A549 (cell line): Measurements from ENCODE around the gene PSMB11. TPM values are rescaled to one million over a fixed set of nuclear protein-coding genes. Genes with fewer than 3 reads are reported as not detected.
A peak's percentile ranks its signal among the peaks of the same experiment; 100 is the strongest.

Source experiments
- ATAC-seq, 2 experiments: fragments of 200-7000 bp in 1 of 2; fragments of >200 bp in 1 of 2; cut with Nextera tagmentation in 1 of 2; cut with Tn5 transposase in 1 of 2; 3 replicates each; pipeline versions ENCODE4 v1.8.0 to v1.9.1; 2018 to 2020; ENCODE audit warnings: mild to moderate bottlenecking in 1 of 2, moderate library complexity in 1 of 2
- CTCF ChIA-PET: fragments of 300-600 bp; sonication (Branson Sonifier 250); formaldehyde crosslinking; extraction: SDS; loops from one replicate; lab custom pipeline; 2021; ENCODE audit warnings: antibody characterized with exemption, inconsistent platforms; lab: Yijun Ruan, JAX
- POLR2A ChIA-PET: fragments of 350-600 bp; formaldehyde crosslinking; extraction: SDS; loops from one replicate; lab custom pipeline; 2021; ENCODE audit warnings: antibody characterized with exemption, inconsistent platforms; lab: Yijun Ruan, JAX
- DNase-seq, 2 experiments: peaks; one replicate each; pipeline versions ENCODE4 v3.0.0 to v3.0.0-alpha.2; 2011 to 2016; ENCODE audit warnings: low read depth in 1 of 2, low spot score in 1 of 2
- FAIRE-seq: peaks from 2 replicates; lab custom pipeline; 2011; peaks lifted over from hg19 to GRCh38; lab: Jason Lieb, UNC
- H3K27ac ChIP-seq, 2 experiments: fragments of >200 bp; sonication (Bioruptor Twin); formaldehyde crosslinking; 3 replicates each; pipeline ENCODE4 v1.5.1; 2016 to 2017
- H3K4me1 ChIP-seq: fragments of >200 bp; sonication (Bioruptor Twin); formaldehyde crosslinking; 3 replicates; pipeline ENCODE4 v1.6.1; 2016
- H3K4me2 ChIP-seq: fragments of >200 bp; sonication (Bioruptor Twin); formaldehyde crosslinking; 3 replicates; pipeline ENCODE4 v1.6.1; 2016
- H3K4me3 ChIP-seq: fragments of >200 bp; sonication (Bioruptor Twin); formaldehyde crosslinking; 3 replicates; pipeline ENCODE4 v1.5.1; 2016
- H3K9me3 ChIP-seq: fragments of >200 bp; sonication (Bioruptor Twin); formaldehyde crosslinking; 3 replicates; pipeline ENCODE4 v1.6.1; 2016
- BCL3 ChIP-seq: fragments of >200 bp; sonication (Bioruptor Twin); formaldehyde crosslinking; IDR thresholded peaks from 3 replicates; pipeline ENCODE4 v1.6.1; 2016
- CBX8 ChIP-seq: fragments of 200-600 bp; sonication (generic); IDR thresholded peaks from 2 replicates; pipeline ENCODE4 v1.6.1; 2016
- CHD4 ChIP-seq: fragments of 200-600 bp; sonication (generic); IDR thresholded peaks from 2 replicates; pipeline ENCODE4 v1.6.1; 2016; ENCODE audit warnings: antibody characterized with exemption, mild to moderate bottlenecking, borderline replicate concordance
- CTCF ChIP-seq: fragments of >200 bp; sonication (Bioruptor Twin); formaldehyde crosslinking; IDR thresholded peaks from 3 replicates; pipeline ENCODE4 v1.5.1; 2016
- E2F6 ChIP-seq: IDR thresholded peaks from 2 replicates; pipeline ENCODE4 v1.6.1; 2012; ENCODE audit warnings: low read depth, borderline replicate concordance
- EHF ChIP-seq: fragments of 250-450 bp; sonication (Bioruptor Pico); IDR thresholded peaks from 2 replicates; pipeline ENCODE4 v1.5.0; 2020; ENCODE audit warnings: mild to moderate bottlenecking
- FOSB ChIP-seq: fragments of 250-450 bp; sonication (Bioruptor Pico); IDR thresholded peaks from 2 replicates; pipeline ENCODE4 v1.5.0; 2020; ENCODE audit warnings: mild to moderate bottlenecking, moderate library complexity
- HDAC2 ChIP-seq: fragments of 200-600 bp; sonication (generic); IDR thresholded peaks from 2 replicates; pipeline ENCODE4 v1.6.1; 2016
- HES2 ChIP-seq: fragments of >200 bp; sonication (Bioruptor Twin); formaldehyde crosslinking; IDR thresholded peaks from 2 replicates; pipeline ENCODE4 v1.6.1; 2016
- HEYL ChIP-seq: fragments of 250-450 bp; sonication (Bioruptor Pico); IDR thresholded peaks from 2 replicates; pipeline ENCODE4 v1.8.0; 2021; ENCODE audit warnings: mild to moderate bottlenecking, moderate library complexity
- HOXB13 ChIP-seq: fragments of 250-450 bp; sonication (Bioruptor Pico); IDR thresholded peaks from 2 replicates; pipeline ENCODE4 v1.5.0; 2020; ENCODE audit warnings: low read depth, mild to moderate bottlenecking, moderate library complexity
- HOXB5 ChIP-seq: fragments of 250-450 bp; sonication (Bioruptor Pico); IDR thresholded peaks from 2 replicates; pipeline ENCODE4 v1.5.0; 2020; ENCODE audit warnings: mild to moderate bottlenecking, moderate library complexity
- JUN ChIP-seq, 2 experiments: fragments of >200 bp; sonication (Bioruptor Twin); formaldehyde crosslinking; IDR thresholded peaks; 2 replicates in 1 of 2; 3 replicates in 1 of 2; pipeline ENCODE4 v1.6.1; 2016 to 2017
- JUNB ChIP-seq: fragments of >200 bp; sonication (Bioruptor Twin); formaldehyde crosslinking; IDR thresholded peaks from 2 replicates; pipeline ENCODE4 v1.6.1; 2016
- KDM5A ChIP-seq: fragments of 200-600 bp; sonication (generic); IDR thresholded peaks from 2 replicates; pipeline ENCODE4 v1.6.1; 2016; ENCODE audit warnings: antibody characterized with exemption, mild to moderate bottlenecking
- MAFK ChIP-seq: fragments of 450-650 bp; IDR thresholded peaks from 2 replicates; pipeline ENCODE4 v1.6.1; 2014; ENCODE audit not compliant: partially characterized antibody
- MAZ ChIP-seq: fragments of 150-350 bp; IDR thresholded peaks from 2 replicates; pipeline ENCODE4 v1.6.1; 2014; ENCODE audit warnings: antibody characterized with exemption, low read depth, low read length, borderline replicate concordance
- POLR2A ChIP-seq: IDR thresholded peaks from 2 replicates; pipeline ENCODE4 v1.6.1; 2012; ENCODE audit warnings: mild to moderate bottlenecking, low read length
- POLR2AphosphoS2 ChIP-seq: conservative IDR thresholded peaks from 2 replicates; pipeline ENCODE4 v1.6.1; 2012; ENCODE audit warnings: low read length, improper control_type of control experiment, inconsistent platforms
- RARB ChIP-seq: fragments of 250-450 bp; sonication (Bioruptor Pico); IDR thresholded peaks from 2 replicates; pipeline ENCODE4 v1.8.0; 2021; ENCODE audit warnings: mild to moderate bottlenecking, moderate library complexity
- REST ChIP-seq: fragments of 200-600 bp; sonication (generic); IDR thresholded peaks from 2 replicates; pipeline ENCODE4 v1.6.1; 2016; ENCODE audit warnings: antibody characterized with exemption, mild to moderate bottlenecking, moderate library complexity
- RFX5 ChIP-seq: fragments of 450-650 bp; IDR thresholded peaks from 2 replicates; pipeline ENCODE4 v1.7.1; 2014; ENCODE audit warnings: antibody characterized with exemption, mild to moderate bottlenecking, moderate library complexity
- SMC3 ChIP-seq: fragments of >200 bp; sonication (Bioruptor Twin); formaldehyde crosslinking; IDR thresholded peaks from 3 replicates; pipeline ENCODE4 v1.6.1; 2018; ENCODE audit warnings: inconsistent platforms
- SREBF2 ChIP-seq: fragments of 450-650 bp; IDR thresholded peaks from 2 replicates; pipeline ENCODE4 v1.6.1; 2014; ENCODE audit warnings: mild to moderate bottlenecking, moderate library complexity
- TFCP2L1 ChIP-seq: fragments of 250-450 bp; sonication (Bioruptor Pico); IDR thresholded peaks from 2 replicates; pipeline ENCODE4 v1.5.0; 2021; ENCODE audit warnings: mild to moderate bottlenecking
- ZC3H11A ChIP-seq: fragments of 450-650 bp; IDR thresholded peaks from 2 replicates; pipeline ENCODE4 v1.6.1; 2014; ENCODE audit warnings: antibody characterized with exemption, mild to moderate bottlenecking
- ZNF302 ChIP-seq: fragments of 250-450 bp; sonication (Bioruptor Pico); IDR thresholded peaks from 2 replicates; pipeline ENCODE4 v1.9.0; 2021; ENCODE audit warnings: inconsistent platforms, mild to moderate bottlenecking, moderate library complexity
- ZSCAN20 ChIP-seq: fragments of 250-450 bp; sonication (Bioruptor Pico); IDR thresholded peaks from 2 replicates; pipeline ENCODE4 v1.8.0; 2022; ENCODE audit warnings: mild to moderate bottlenecking, moderate library complexity
- whole genome bisulfite sequencing: methylation state at CpG from one replicate; pipeline ENCODE4 v1.1.6; 2017; ENCODE audit errors: missing lambda C conversion rate; 5-methylcytosine and 5-hydroxymethylcytosine counted together
- polyA plus RNA-seq, 4 experiments: library from polyadenylated mRNA; depleted of rRNA in 3 of 4; stranded (reverse); fragments of >200 nt; fragmentation: RNase III in 1 of 4; extraction: RNeasy Plus Mini Kit Qiagen cat#74134 plus additional on column Dnase treatment in 1 of 4; gene quantifications; 2 replicates in 3 of 4; 3 replicates in 1 of 4; pipeline ENCODE4 v1.2.3, GENCODE V29; 2011 to 2017
- TF ChIP-seq, protein P1 (sequence below): IDR thresholded peaks from 2 replicates; pipeline ENCODE4 v1.6.1; 2012

The PSMB11 gene
- polyA plus RNA-seq, 2 of the 4 experiments (the other 2 are of a cell fraction) = not detected

- 3% methylated on average over 14 of the region's 14 CpGs for WGBS
- TF ChIP-seq RFX5 (no peak), ZSCAN20 (CRISPR knock-in tag) (no peak), MAZ (0 out of 2 replicates have a peak, but pooled peaks have one; percentile 23), JUNB (no peak), KDM5A (peak; percentile 92), POLR2AphosphoS2 (peak; percentile 79; the same call in 1 of the 2 replicates), POLR2A (peak; percentile 85), BCL3 (peak; percentile 75; the same call in 2 of the 3 replicates), HEYL (CRISPR knock-in tag) (no peak), JUN (IDR thresholded peaks at IDR 0.05) (peak; percentile 74 to 85; a peak in 3 of 5 replicates), CBX8 (no peak), REST (no peak), HDAC2 (no peak), MAFK (peak; percentile 18), ZNF302 (CRISPR knock-in tag) (no peak)
- TF ChIP-seq, protein P1, sequence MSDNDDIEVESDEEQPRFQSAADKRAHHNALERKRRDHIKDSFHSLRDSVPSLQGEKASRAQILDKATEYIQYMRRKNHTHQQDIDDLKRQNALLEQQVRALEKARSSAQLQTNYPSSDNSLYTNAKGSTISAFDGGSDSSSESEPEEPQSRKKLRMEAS = peak; percentile 48; the same call in 1 of the 2 replicates
- ATAC-seq (peak; percentile 94), DNase-seq (peak; percentile 91 to 96), FAIRE-seq (no peak)
- Histone ChIP-seq H3K9me3 (no peaks in the 10 kb centered on the region), H3K4me3 (peak overlapping the region; percentile 69), H3K27ac (peak overlapping the region; percentile 84 to 92), H3K4me2 (peak overlapping the region; percentile 97), H3K4me1 (peaks cover 32% of the 10 kb centered on the region)
- CTCF ChIA-PET = interaction anchor here (0.6 to 4.3 kb wide), 19 partner anchors 8 to 144 kb away, joined by 3 to 24 read pairs (median 5); partner anchors contain the start of genes ACIN1, C14orf119 and CDH24
- POLR2A ChIA-PET = interaction anchor here (0.5 to 3.7 kb wide), 8 partner anchors 9 to 230 kb away, joined by 3 to 36 read pairs (median 6); partner anchors contain the start of genes ACIN1, C14orf119, PPP1R3E and PRMT5
Observed at GRCh38 chr14:23071244-23071920, 29.4 kb downstream of the PSMB11 start.

GRCh38 chr14:23071921-23072539 lies 30.0 kb downstream of the PSMB11 start:
- Histone ChIP-seq H3K4me3 (peak overlapping the region; percentile 69; the same call in 2 of the 3 replicates), H3K4me1 (peaks cover 37% of the 10 kb centered on the region)
- no peak for FAIRE-seq

More at GRCh38 chr14:23071921-23072539, 30.0 kb downstream of the PSMB11 start:
- ATAC-seq (peak; percentile 13 to 25; a peak in 3 of 6 replicates), DNase-seq (no peak)
- WGBS = 53% methylated on average over 5 of the region's 5 CpGs
- TF ChIP-seq RARB (CRISPR knock-in tag) (no peak), FOSB (CRISPR knock-in tag) (no peak), ZC3H11A (no peak), POLR2AphosphoS2 (no peak), E2F6 (no peak), HES2 (no peak), SMC3 (no peak), EHF (CRISPR knock-in tag) (no peak), SREBF2 (no peak), TFCP2L1 (CRISPR knock-in tag) (no peak), CTCF (no peak), ZSCAN20 (CRISPR knock-in tag) (no peak), CHD4 (no peak), HOXB5 (no peak), HOXB13 (no peak)
- H3K27ac ChIP-seq = peak overlapping the region; percentile 84 to 92
- ChIA-PET POLR2A (interaction anchor here (0.5 to 3.7 kb wide), 8 partner anchors 10 to 230 kb away, joined by 3 to 36 read pairs (median 6); partner anchors contain the start of genes ACIN1, C14orf119, PPP1R3E and PRMT5), CTCF (interaction anchor here (0.9 to 4.3 kb wide), 15 partner anchors 8 to 115 kb away, joined by 3 to 24 read pairs (median 11); partner anchors contain the start of genes ACIN1, C14orf119 and CDH24)
- H3K4me2 ChIP-seq = peak overlapping the region; percentile 97
- no peaks in the 10 kb centered on the region for H3K9me3 ChIP-seq
